Posterior vena cava (tissue), 2 donors: ENCODE results near the gene OCA2. TPM values are rescaled to one million over a fixed set of nuclear protein-coding genes. Genes with fewer than 3 reads are reported as not detected.
"Not testable (repeated sequence)": the region's sequence is repeated elsewhere in the genome, so short reads cannot be mapped to it uniquely, and the experiment has no call there.

ENCODE experiments used
- DNase-seq: peaks from one replicate; pipeline ENCODE4 v3.0.0-alpha.2; 2020; ENCODE audit warnings: low spot score
- intact Hi-C, 2 donors: fragments of 100-400 bp; cut with DNase I; formaldehyde crosslinking; loops; one replicate each; pipeline versions ENCODE4 v1.14.1 to v1.14.2; 2022 to 2023
- total RNA-seq, 2 donors: library from RNA; stranded (reverse); fragmentation: NEBNext Ultra II Directional; extraction: Animal tissue kit (Norgen Biotek cat#: 25700); gene quantifications; one replicate each; pipeline ENCODE4 v1.2.1, GENCODE V29; 2021
- donor health status: DM: yes; HTN: yes; CAD: no.
- donor health status: DM: yes; HTN: yes; CAD: no.

The OCA2 gene
- total RNA-seq, 2 donors from 2014 or later, result 0.38 to 1.4 TPM

DNA sequence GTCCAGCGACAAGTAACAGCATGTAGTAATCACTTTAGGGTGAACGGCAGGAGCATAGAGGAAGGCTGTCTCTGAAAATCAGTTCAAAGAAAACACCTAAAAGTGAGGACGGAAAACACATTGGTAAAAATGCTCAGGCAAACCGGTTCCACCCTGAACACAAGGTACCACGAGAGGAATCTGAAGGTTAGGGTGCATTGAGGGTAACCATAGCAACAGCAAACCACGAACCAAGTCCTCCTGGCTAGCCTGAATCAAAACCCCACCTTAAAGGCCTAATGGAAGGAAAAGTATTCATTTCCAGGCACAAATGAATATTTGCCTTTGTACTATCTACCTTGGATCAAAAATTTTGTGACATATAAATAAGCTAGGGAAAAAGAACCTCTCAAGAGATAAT, 315.0 kb downstream of the OCA2 start:
- intact Hi-C loops, result no loop called here
- no peak for DNase-seq

- intact Hi-C loops, result no loop called here
- DNase-seq, result no peak
Observed at GRCh38 chr15:27783678-27784077, 315.4 kb downstream of the OCA2 start.

DNA sequence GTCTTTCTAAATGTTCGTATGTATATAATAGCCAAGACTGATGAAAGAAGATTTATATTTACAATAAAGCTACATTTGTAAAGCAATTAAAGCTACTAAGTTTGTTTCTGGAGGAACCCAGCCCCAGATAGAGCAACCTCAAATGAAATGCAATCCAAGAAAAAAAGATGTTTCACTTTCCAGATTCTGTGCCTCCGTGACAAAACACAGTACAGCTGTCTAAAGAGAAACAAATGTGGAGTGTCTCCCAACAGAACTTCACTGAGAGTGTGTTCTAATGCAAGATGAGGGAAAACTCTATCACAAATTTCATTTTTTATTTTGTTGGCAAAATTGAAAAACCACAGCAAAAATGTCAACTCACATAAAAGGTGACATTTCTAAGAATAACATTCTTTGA, 317.0 kb downstream of the OCA2 start:
- intact Hi-C loops, result no loop called here
- no peak for DNase-seq

GRCh38 chr15:27776501-27776900, 322.6 kb downstream of the OCA2 start:
- no peak for DNase-seq
- intact Hi-C loops, result no loop called here

DNA sequence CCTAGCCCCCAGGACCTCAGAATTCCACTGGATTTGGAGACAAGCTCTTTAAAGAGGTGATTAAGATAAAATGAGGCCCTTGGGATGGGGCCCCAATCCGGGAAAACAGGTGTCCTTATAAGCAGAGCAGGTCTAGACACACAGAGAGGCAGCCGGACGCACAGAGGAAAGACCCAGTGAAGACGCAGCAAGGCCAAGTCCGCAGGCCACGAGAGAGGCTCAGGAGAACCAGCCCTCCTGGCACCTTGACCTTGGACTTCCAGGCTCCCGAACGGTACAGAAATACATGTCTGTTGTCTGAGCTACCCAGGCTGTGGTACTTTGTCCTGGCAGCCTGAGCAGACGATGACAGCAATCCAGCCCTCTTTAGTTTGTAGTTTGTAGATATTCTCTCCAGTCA, 324.5 kb downstream of the OCA2 start:
- intact Hi-C loops, result no loop called here

GRCh38 chr15:27774191-27774590, 324.9 kb downstream of the OCA2 start:
- intact Hi-C loops, result no loop called here
- DNase-seq, result no peak

More for the DNA sequence above, 324.5 kb downstream of the OCA2 start:
- DNase-seq, result no peak

DNA sequence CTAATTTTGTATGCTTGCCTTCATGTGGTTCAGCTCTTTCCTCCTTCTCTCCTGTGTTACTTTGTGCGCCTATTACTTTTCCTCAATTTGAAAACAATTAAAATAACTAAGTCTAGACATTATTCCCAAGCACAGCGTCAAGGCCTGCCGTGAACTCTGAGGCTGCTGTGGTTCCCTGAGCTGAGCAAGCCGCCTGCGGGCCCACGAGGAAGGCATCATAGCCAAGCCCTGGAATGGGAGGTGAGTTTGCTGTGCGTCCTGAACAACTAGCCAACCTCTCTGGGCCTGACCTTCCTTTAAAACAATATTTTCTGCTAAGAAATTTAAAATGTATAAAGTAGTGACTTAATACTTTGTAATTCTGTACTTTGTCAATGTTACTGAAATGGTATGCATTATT, 327.2 kb downstream of the OCA2 start:
- intact Hi-C loops, result no loop called here
- no peak for DNase-seq

DNA sequence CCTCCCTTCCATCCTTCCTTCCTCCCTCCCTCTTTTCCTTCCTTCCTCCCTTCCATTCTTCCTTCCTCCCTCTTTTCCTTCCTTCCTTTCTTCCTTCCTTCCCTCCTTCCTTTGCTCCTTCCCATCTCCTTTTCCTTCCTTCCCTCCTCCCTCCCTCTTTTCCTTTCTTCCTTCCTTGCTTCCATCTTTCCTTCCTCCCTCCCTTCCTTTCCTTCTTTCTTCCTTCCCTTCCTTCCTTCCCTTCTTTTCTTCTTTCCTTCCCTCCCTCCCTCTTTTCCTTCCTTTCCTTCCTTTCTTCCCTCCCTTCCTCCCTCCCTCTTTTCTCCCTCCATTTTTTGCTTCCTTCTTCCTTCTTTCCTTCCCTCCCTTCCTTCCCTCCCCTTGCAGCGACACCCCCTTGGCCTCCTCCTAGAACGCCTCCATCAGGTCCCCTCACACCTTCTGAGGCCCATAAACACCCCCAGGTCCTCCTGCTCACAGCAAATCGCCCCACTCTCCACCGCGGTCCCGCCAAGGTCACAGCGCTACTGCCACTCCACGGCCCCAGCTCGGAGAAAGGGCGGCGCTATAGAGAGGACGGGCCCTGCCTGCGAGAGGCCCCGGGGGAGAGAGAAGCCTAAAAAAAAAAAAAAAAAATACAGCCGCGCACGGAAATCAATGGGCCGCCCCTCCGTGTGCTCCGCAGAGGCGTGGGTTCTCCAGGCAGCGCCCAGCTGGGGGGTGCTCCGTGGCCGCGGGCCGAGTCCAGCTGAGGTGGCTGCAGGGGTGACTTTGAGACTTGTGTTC, 328.2 kb downstream of the OCA2 start:
- no peak for DNase-seq
- intact Hi-C loops, result no loop called here

- no peak for DNase-seq
- intact Hi-C loops, result no loop called here
Observed at GRCh38 chr15:27770086-27770607, 329.0 kb downstream of the OCA2 start.

- intact Hi-C loops, result no loop called here
- DNase-seq, result no peak
Observed at GRCh38 chr15:27769652-27770051, 329.5 kb downstream of the OCA2 start.

- intact Hi-C loops, result no loop called here
- no peak for DNase-seq
Observed at GRCh38 chr15:27768732-27769475, 330.2 kb downstream of the OCA2 start.

DNA sequence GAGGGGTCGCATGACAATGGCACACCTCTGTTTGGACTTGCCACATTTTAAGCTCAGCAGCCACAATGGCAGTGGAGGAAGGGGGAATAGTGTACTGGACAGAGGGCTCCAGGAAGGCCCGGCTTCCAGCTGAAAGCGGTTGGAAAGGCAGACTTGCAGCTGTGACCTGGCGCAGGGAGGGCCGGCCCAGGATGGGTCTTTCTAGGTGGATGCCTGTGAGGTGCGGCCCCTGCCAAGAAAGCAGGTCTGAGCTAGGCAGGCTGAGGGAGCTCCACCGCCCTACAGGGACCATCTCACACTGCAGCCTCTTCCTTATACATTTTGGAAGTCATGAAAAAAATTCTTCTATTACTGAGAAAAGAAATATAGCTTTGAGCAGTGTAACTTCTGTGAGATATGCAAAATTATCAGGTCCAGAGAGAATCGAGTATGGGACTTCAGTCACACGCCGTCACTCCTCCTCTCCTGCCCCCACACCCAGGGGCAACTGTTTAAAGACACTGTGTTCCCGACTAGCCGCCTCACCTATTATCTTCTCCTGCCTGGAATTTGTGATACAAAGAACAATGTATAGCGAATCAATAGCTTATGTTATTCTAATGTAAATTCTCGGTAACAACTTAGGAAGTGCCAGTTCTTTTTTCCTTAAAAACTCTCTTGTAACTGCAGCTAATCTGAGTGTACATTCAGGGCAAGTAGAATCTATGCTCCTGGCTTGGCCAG, 331.0 kb downstream of the OCA2 start:
- DNase-seq, result no peak
- intact Hi-C loops, result no loop called here

DNA sequence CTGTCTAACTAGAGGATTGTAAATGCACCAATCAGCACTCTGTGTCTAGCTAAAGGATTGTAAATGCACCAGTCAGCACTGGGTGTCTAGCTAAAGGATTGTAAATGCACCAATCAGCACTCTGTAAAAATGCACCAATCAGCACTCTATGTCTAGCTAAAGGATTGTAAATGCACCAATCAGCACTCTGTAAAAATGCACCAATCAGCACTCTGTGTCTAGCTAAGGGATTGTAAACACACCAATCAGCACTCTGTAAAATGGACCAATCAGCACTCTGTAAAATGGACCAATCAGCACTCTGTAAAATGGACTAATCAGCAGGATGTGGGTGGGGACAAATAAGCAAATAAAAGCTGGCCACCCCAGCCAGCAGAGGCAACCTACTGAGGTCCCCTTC, 331.7 kb downstream of the OCA2 start:
- intact Hi-C loops, DNase-seq: not testable (repeated sequence)

GRCh38 chr15:27764339-27764738, 334.8 kb downstream of the OCA2 start:
- intact Hi-C loops, result no loop called here
- DNase-seq, result no peak

- intact Hi-C loops, result no loop called here
Observed at GRCh38 chr15:27763514-27763913, 335.6 kb downstream of the OCA2 start.

DNA sequence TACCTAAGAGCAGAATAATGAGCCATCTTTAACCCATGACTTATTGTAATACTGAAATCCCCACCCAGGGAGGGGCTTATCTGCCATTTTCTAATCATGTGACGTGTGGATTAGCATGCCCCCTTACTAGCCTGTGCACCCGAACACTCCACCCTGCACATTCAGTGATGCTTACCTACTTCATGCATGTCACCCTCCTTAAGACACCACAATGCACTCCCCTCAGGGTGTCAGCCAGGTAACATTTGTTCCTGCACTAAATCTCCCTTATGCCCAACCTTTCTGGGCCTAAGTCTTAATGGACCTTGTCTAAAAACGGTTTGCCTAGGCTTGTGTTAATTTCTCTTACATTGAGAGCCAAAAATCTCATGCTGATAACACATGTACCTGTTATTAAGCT, 336.6 kb downstream of the OCA2 start:
- intact Hi-C loops, result no loop called here
- DNase-seq, result no peak

More at GRCh38 chr15:27763514-27763913, 335.6 kb downstream of the OCA2 start:
- no peak for DNase-seq

DNA sequence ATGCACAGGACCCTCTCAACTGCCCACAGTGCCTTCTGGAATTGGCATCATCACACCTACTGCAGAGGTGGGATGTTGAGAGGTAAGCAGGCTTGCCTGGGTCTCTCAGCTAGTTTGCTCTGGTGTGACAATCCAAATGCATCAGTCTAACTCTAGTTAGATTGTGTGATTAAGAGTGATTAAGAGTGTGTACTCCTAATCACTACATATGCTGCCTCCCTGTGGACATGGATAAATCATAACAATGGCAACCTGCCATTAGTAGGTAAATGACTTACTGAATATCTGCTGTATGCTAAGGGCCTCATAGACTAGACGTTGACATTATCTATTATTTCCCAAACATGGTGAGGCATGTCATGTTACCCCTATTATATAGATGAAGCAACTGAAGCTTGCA, 342.1 kb downstream of the OCA2 start:
- intact Hi-C loops, result no loop called here
- DNase-seq, result no peak

DNA sequence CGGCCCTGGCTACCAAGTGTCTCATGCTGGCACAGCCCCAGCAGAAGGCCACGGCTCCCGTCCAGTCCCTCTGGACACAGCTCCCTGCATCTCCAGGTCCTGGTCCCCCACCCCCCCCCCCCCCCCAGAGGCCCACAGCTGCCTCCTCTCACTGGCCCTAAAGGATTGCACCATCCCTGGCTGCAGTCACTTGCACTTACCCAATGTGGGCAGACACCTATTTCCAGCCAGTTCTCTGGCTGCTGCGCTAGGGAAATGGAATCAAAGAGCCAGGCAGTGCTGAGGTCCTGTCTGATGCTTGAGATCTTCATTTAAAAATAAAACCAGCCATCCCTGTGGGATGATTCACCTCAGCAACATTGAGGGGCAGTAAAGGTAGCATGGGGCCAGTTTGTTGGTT, 346.4 kb downstream of the OCA2 start:
- DNase-seq, result no peak
- intact Hi-C loops, result no loop called here

GRCh38 chr15:27747997-27748396, 351.1 kb downstream of the OCA2 start:
- no peak for DNase-seq

GRCh38 chr15:27746401-27746955, 352.6 kb downstream of the OCA2 start:
- intact Hi-C loops, result no loop called here
- DNase-seq, result no peak

More at GRCh38 chr15:27747997-27748396, 351.1 kb downstream of the OCA2 start:
- intact Hi-C loops, result no loop called here
